SK-N-SH (cell line): Measurements from ENCODE around the gene KIF2A. TPM values are rescaled to one million over a fixed set of nuclear protein-coding genes. Genes with fewer than 3 reads are reported as not detected.

Source experiments
- CTCF ChIA-PET: fragments of 300-600, 350-600 bp; formaldehyde crosslinking; extraction: SDS; loops from one replicate; lab custom pipeline; 2021; lab: Yijun Ruan, JAX
- POLR2A ChIA-PET: fragments of 350-600 bp; sonication (Branson Sonifier 250); formaldehyde crosslinking; extraction: SDS; loops from one replicate; lab custom pipeline; 2020; ENCODE audit warnings: antibody characterized with exemption, inconsistent platforms; lab: Yijun Ruan, JAX
- DNase-seq: peaks from one replicate; pipeline ENCODE4 v3.0.0; 2012
- H2AFZ ChIP-seq: fragments of 200-600 bp; sonication (generic); 2 replicates; pipeline ENCODE4 v1.8.1; 2016; ENCODE audit warnings: antibody characterized with exemption, mild to moderate bottlenecking, low read depth
- H3F3A ChIP-seq: fragments of 200-600 bp; sonication (generic); replicated peaks from 2 replicates; pipeline ENCODE3; 2016; ENCODE audit warnings: antibody characterized with exemption, mild to moderate bottlenecking; ENCODE audit not compliant: insufficient read depth
- H3K27ac ChIP-seq, 2 experiments: fragments of 200-500 bp in 1 of 2; fragments of 200-600 bp in 1 of 2; sonication (Bioruptor generic) in 1 of 2; sonication (generic), shearing (Covaris generic) in 1 of 2; 2 replicates each; pipeline versions ENCODE4 v1.5.1 to v1.6.1; 2014 to 2016; ENCODE audit warnings: low read depth in 2 of 2, inconsistent platforms in 1 of 2, low read length in 1 of 2, mild to moderate bottlenecking in 1 of 2, mixed read lengths in 1 of 2
- H3K27me3 ChIP-seq: fragments of 200-600 bp; sonication (generic), shearing (Covaris generic); 2 replicates; pipeline ENCODE4 v1.6.1; 2016; ENCODE audit warnings: mixed run types; ENCODE audit not compliant: insufficient read depth
- H3K36me3 ChIP-seq, 2 experiments: fragments of 200-500 bp in 1 of 2; fragments of 200-600 bp in 1 of 2; sonication (Bioruptor generic) in 1 of 2; sonication (generic) in 1 of 2; replicated peaks in 1 of 2; 2 replicates each; pipeline versions ENCODE3 to v1.5.1; 2014 to 2016; ENCODE audit warnings: low read length in 1 of 2, mild to moderate bottlenecking in 1 of 2; ENCODE audit not compliant: insufficient read depth in 2 of 2, control insufficient read depth in 1 of 2
- H3K4me1 ChIP-seq, 2 experiments: fragments of 200-500 bp in 1 of 2; fragments of 200-600 bp in 1 of 2; sonication (Bioruptor generic) in 1 of 2; sonication (generic), shearing (Covaris generic) in 1 of 2; 2 replicates each; pipeline versions ENCODE4 v1.5.1 to v1.6.1; 2014 to 2016; ENCODE audit warnings: low read depth in 1 of 2, low read length in 1 of 2, mixed run types in 1 of 2; ENCODE audit not compliant: insufficient read depth in 2 of 2, control insufficient read depth in 1 of 2
- H3K4me2 ChIP-seq: fragments of 200-600 bp; sonication (generic), shearing (Covaris generic); 2 replicates; pipeline ENCODE4 v1.6.1; 2017; ENCODE audit warnings: mixed run types
- H3K4me3 ChIP-seq, 2 experiments: fragments of 200-500 bp in 1 of 2; fragments of 200-600 bp in 1 of 2; sonication (Bioruptor generic) in 1 of 2; sonication (generic), shearing (Covaris generic) in 1 of 2; 2 replicates each; pipeline versions ENCODE4 v1.5.1 to v1.8.1; 2014 to 2016; ENCODE audit warnings: low read depth in 2 of 2, inconsistent platforms in 1 of 2, low read length in 1 of 2, mild to moderate bottlenecking in 1 of 2, mixed read lengths in 1 of 2, moderate library complexity in 1 of 2
- H3K79me2 ChIP-seq: fragments of 200-600 bp; sonication (generic); 2 replicates; pipeline ENCODE4 v1.8.1; 2017; ENCODE audit warnings: mild to moderate bottlenecking; ENCODE audit not compliant: insufficient read depth
- H3K9ac ChIP-seq: fragments of 200-600 bp; sonication (generic); 2 replicates; pipeline ENCODE4 v1.6.1; 2017; ENCODE audit warnings: mixed run types
- H3K9me2 ChIP-seq: fragments of 200-600 bp; sonication (generic); 2 replicates; pipeline ENCODE4 v1.6.1; 2017; ENCODE audit warnings: mixed run types
- H3K9me3 ChIP-seq: fragments of 200-600 bp; sonication (generic); 2 replicates; pipeline ENCODE4 v1.6.1; 2017; ENCODE audit warnings: mixed run types, mild to moderate bottlenecking, moderate library complexity
- H4K20me1 ChIP-seq: fragments of 200-600 bp; sonication (generic); 2 replicates; pipeline ENCODE4 v1.6.1; 2017; ENCODE audit warnings: mild to moderate bottlenecking, mixed run types; ENCODE audit not compliant: insufficient read depth
- EP300 ChIP-seq, 2 experiments: IDR thresholded peaks; 2 replicates each; pipeline versions ENCODE4 v1.4.0 to v1.6.1; 2012; ENCODE audit warnings: borderline replicate concordance in 1 of 2, low read depth in 1 of 2, low read length in 1 of 2
- FOXJ3 ChIP-seq: sonication (generic); formaldehyde crosslinking; IDR thresholded peaks from 2 replicates; pipeline ENCODE4 v1.5.1; 2020; ENCODE audit warnings: mild to moderate bottlenecking, missing genetic modification reagents
- FOXM1 ChIP-seq: IDR thresholded peaks from 2 replicates; pipeline ENCODE4 v1.4.0; 2012; ENCODE audit warnings: low read depth, mild to moderate bottlenecking
- JUND ChIP-seq: IDR thresholded peaks from 2 replicates; pipeline ENCODE4 v1.4.0; 2012
- MEF2A ChIP-seq: IDR thresholded peaks from 2 replicates; pipeline ENCODE4 v1.4.0; 2012; ENCODE audit warnings: low read depth, borderline replicate concordance
- SIN3A ChIP-seq: IDR thresholded peaks from 2 replicates; pipeline ENCODE4 v1.6.1; 2012; ENCODE audit warnings: low read depth, mild to moderate bottlenecking, low read length, moderate library complexity, borderline replicate concordance
- SMC3 ChIP-seq: IDR thresholded peaks from 2 replicates; pipeline ENCODE4 v1.6.1; 2012; ENCODE audit warnings: low read depth, low read length, improper control_type of control experiment
- TEAD4 ChIP-seq: IDR thresholded peaks from 2 replicates; pipeline ENCODE4 v1.4.0; 2012; ENCODE audit warnings: mild to moderate bottlenecking, borderline replicate concordance; ENCODE audit not compliant: insufficient read depth
- YY1 ChIP-seq: IDR thresholded peaks from 2 replicates; pipeline ENCODE4 v1.4.0; 2012; ENCODE audit warnings: low read depth, mild to moderate bottlenecking
- WGBS: methylation state at CpG from one replicate; pipeline ENCODE4 v1.1.6; 2017; ENCODE audit warnings: low lambda C conversion rate; 5-methylcytosine and 5-hydroxymethylcytosine counted together
- polyA plus RNA-seq, 3 experiments: library from polyadenylated mRNA; depleted of rRNA; stranded (reverse); fragments of >200 nt; gene quantifications; 2 replicates each; pipeline ENCODE4 v1.2.3, GENCODE V29; 2012
- TF ChIP-seq, protein P1 (sequence below): fragments of 150-350 bp; IDR thresholded peaks from 2 replicates; pipeline ENCODE4 v1.6.1; 2016; ENCODE audit warnings: mild to moderate bottlenecking, low read depth, low read length
- TF ChIP-seq, protein P2 (sequence below): IDR thresholded peaks from 2 replicates; pipeline ENCODE4; 2012
- TF ChIP-seq, protein P3 (sequence below): fragments of 200-600 bp; sonication (generic); IDR thresholded peaks from 2 replicates; pipeline ENCODE4 v1.6.1; 2017; ENCODE audit warnings: antibody characterized with exemption, mild to moderate bottlenecking, moderate library complexity

KIF2A gene
- polyA plus RNA-seq, 1 of the 3 experiments (the other 2 are of a cell fraction), result 14.3 TPM

DNA sequence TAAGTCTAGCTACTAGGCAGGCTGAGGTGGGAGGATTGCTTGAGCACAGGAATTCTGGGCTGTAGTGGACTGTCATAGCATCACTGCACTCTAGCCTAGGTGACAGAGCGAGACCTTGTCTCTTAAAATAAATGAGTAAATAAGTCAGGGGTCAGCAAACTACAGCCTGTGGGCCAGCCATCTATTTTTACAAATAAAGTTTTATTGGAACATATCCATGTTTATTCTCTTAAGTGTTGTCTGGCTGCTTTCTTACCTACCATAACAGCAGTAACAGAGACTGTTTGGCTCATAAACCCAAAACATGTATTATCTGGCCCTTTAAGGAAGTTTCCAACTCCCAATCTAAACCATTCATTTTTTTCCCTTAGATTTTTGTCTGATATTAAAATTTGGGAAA, 68.1 kb downstream of the KIF2A start:
- ChIA-PET POLR2A (no interaction called here), CTCF (no interaction called here)
- DNase-seq, result no peak
- no peaks in the 10 kb centered on the region for H3K9me2 ChIP-seq
- H4K20me1 ChIP-seq, result no peaks in the 10 kb centered on the region
- H3K79me2 ChIP-seq, result no peaks in the 10 kb centered on the region
- H3K4me2 ChIP-seq, result no peak overlapping the region
- no peaks in the 10 kb centered on the region for H3K9me3 ChIP-seq
- H3K27me3 ChIP-seq, result no peaks in the 10 kb centered on the region
- WGBS, result 92% methylated on average over 1 of the region's 1 CpG
- no peak overlapping the region for H3K4me3 ChIP-seq
- TF ChIP-seq FOXJ3 (no peak), JUND (no peak), SIN3A (no peak), EP300 (IDR thresholded peaks at IDR 0.05; ENCODE audit: borderline replicate concordance in 1 of 2, low read depth in 1 of 2, low read length in 1 of 2) (no peak), FOXM1 (no peak), TEAD4 (no peak), YY1 (no peak)
- TF ChIP-seq, protein P1, sequence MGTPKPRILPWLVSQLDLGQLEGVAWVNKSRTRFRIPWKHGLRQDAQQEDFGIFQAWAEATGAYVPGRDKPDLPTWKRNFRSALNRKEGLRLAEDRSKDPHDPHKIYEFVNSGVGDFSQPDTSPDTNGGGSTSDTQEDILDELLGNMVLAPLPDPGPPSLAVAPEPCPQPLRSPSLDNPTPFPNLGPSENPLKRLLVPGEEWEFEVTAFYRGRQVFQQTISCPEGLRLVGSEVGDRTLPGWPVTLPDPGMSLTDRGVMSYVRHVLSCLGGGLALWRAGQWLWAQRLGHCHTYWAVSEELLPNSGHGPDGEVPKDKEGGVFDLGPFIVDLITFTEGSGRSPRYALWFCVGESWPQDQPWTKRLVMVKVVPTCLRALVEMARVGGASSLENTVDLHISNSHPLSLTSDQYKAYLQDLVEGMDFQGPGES, result no peak
- TF ChIP-seq, protein P2, sequence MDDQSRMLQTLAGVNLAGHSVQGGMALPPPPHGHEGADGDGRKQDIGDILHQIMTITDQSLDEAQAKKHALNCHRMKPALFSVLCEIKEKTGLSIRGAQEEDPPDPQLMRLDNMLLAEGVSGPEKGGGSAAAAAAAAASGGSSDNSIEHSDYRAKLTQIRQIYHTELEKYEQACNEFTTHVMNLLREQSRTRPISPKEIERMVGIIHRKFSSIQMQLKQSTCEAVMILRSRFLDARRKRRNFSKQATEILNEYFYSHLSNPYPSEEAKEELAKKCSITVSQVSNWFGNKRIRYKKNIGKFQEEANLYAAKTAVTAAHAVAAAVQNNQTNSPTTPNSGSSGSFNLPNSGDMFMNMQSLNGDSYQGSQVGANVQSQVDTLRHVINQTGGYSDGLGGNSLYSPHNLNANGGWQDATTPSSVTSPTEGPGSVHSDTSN, result no peak
- TF ChIP-seq, protein P3, sequence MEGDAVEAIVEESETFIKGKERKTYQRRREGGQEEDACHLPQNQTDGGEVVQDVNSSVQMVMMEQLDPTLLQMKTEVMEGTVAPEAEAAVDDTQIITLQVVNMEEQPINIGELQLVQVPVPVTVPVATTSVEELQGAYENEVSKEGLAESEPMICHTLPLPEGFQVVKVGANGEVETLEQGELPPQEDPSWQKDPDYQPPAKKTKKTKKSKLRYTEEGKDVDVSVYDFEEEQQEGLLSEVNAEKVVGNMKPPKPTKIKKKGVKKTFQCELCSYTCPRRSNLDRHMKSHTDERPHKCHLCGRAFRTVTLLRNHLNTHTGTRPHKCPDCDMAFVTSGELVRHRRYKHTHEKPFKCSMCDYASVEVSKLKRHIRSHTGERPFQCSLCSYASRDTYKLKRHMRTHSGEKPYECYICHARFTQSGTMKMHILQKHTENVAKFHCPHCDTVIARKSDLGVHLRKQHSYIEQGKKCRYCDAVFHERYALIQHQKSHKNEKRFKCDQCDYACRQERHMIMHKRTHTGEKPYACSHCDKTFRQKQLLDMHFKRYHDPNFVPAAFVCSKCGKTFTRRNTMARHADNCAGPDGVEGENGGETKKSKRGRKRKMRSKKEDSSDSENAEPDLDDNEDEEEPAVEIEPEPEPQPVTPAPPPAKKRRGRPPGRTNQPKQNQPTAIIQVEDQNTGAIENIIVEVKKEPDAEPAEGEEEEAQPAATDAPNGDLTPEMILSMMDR, result no peak
- peaks cover 0 to 10% of the 10 kb centered on the region in 2 experiments; a peak in 1 of 4 replicates for H3K4me1 ChIP-seq
- no peak overlapping the region for H3K27ac ChIP-seq
- peaks cover 58 to 67% of the 10 kb centered on the region in 2 experiments for H3K36me3 ChIP-seq
- H2AFZ ChIP-seq, result no peak overlapping the region
- no peak overlapping the region for H3K9ac ChIP-seq
- peaks cover 19% of the 10 kb centered on the region for H3F3A ChIP-seq

DNA sequence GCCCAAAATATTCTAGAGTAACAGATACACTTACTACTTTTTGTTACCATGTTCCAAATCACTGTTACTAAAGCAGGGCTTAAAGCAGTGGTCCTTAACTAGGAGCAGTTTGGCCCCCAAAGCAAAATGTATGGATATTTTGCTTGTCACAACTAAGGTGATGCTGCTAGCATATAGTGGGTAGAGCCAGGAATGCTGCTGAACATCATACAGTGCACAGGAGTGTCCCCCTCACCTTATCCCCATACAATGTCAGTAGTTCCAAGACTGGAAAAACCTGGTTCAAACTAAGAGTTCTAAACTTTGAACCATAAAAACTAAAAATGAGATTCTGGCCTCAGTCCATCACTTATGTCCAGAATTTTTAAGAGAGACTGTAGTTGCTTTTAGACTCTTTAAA, 69.6 kb downstream of the KIF2A start:
- H3K79me2 ChIP-seq, result no peaks in the 10 kb centered on the region
- no peak overlapping the region for H3K27ac ChIP-seq
- POLR2A ChIA-PET, result no interaction called here
- peaks cover 9% of the 10 kb centered on the region for H3F3A ChIP-seq
- H3K4me2 ChIP-seq, result no peak overlapping the region
- no peaks in the 10 kb centered on the region for H3K9me2 ChIP-seq
- no peak overlapping the region for H3K9ac ChIP-seq
- H4K20me1 ChIP-seq, result no peaks in the 10 kb centered on the region
- H3K4me3 ChIP-seq, result no peak overlapping the region
- H3K36me3 ChIP-seq, result peaks cover 67 to 73% of the 10 kb centered on the region in 2 experiments
- TF ChIP-seq SMC3 (no peak), YY1 (no peak), FOXM1 (no peak), MEF2A (no peak), FOXJ3 (no peak), EP300 (IDR thresholded peaks at IDR 0.05; ENCODE audit: borderline replicate concordance in 1 of 2, low read depth in 1 of 2, low read length in 1 of 2) (no peak)
- TF ChIP-seq, protein P1, result no peak
- TF ChIP-seq, protein P2, result no peak
- CTCF ChIA-PET, result no interaction called here
- no peaks in the 10 kb centered on the region for H3K9me3 ChIP-seq
- peaks cover 0 to 10% of the 10 kb centered on the region in 2 experiments; a peak in 1 of 4 replicates for H3K4me1 ChIP-seq
- DNase-seq, result no peak
- no peaks in the 10 kb centered on the region for H3K27me3 ChIP-seq
- H2AFZ ChIP-seq, result no peak overlapping the region
